CD4-positive, alpha-beta T cell (primary cell): ENCODE results near the gene LGI2. TPM values are rescaled to one million over a fixed set of nuclear protein-coding genes. Genes with fewer than 3 reads are reported as not detected.

Source experiments
- ATAC-seq: fragments of 200-7000 bp; cut with Tn5 transposase; one replicate; pipeline ENCODE4 v1.10.0; 2022; ENCODE audit warnings: mild to moderate bottlenecking; ENCODE audit not compliant: poor library complexity
- CTCF ChIA-PET: fragments of 350-600 bp; sonication (Branson Sonifier 250); formaldehyde crosslinking; loops from one replicate; lab custom pipeline; 2021; ENCODE audit warnings: antibody characterized with exemption, inconsistent platforms; lab: Charles Lee
- POLR2A ChIA-PET: fragments of 350-600 bp; sonication (Branson Sonifier 250); formaldehyde crosslinking; loops from one replicate; lab custom pipeline; 2021; ENCODE audit warnings: antibody characterized with exemption, inconsistent platforms; lab: Charles Lee
- DNase-seq, 14 experiments: peaks; one replicate each; pipeline ENCODE4 v3.0.0-alpha.2; 2013 to 2020; ENCODE audit warnings: mixed read lengths in 2 of 14
- H3K27ac ChIP-seq, 2 donors: one replicate each; pipeline versions ENCODE4 v1.5.1 to v1.7.0; 2013; ENCODE audit warnings: low read length in 2 of 2, low read depth in 1 of 2, mild to moderate bottlenecking in 1 of 2
- H3K27me3 ChIP-seq, 2 experiments: 1 replicate in 1 of 2; 2 replicates in 1 of 2; pipeline versions ENCODE4 v1.6.1 to v1.7.0; 2013; ENCODE audit warnings: low read length in 2 of 2, control low read depth in 1 of 2, mild to moderate bottlenecking in 1 of 2, moderate library complexity in 1 of 2; ENCODE audit not compliant: insufficient read depth in 2 of 2, control insufficient read depth in 1 of 2
- H3K36me3 ChIP-seq: one replicate; pipeline ENCODE4 v1.6.1; 2013; ENCODE audit warnings: low read length, control low read depth; ENCODE audit not compliant: insufficient read depth
- H3K4me1 ChIP-seq: one replicate; pipeline ENCODE4 v1.6.1; 2013; ENCODE audit warnings: low read length, control low read depth; ENCODE audit not compliant: insufficient read depth
- H3K4me3 ChIP-seq: one replicate; pipeline ENCODE4 v1.5.1; 2013; ENCODE audit warnings: mild to moderate bottlenecking, low read length, moderate library complexity
- H3K9me3 ChIP-seq, 2 experiments: 1 replicate in 1 of 2; 2 replicates in 1 of 2; pipeline versions ENCODE4 v1.6.1 to v1.7.0; 2013; ENCODE audit warnings: low read length in 2 of 2, mild to moderate bottlenecking in 2 of 2, control low read depth in 1 of 2, moderate library complexity in 1 of 2; ENCODE audit not compliant: control insufficient read depth in 1 of 2, insufficient read depth in 1 of 2
- H3K27ac Mint-ChIP-seq: one replicate; pipeline ENCODE4 v1.8.0; 2020; ENCODE audit warnings: mixed read lengths
- H3K27me3 Mint-ChIP-seq: one replicate; pipeline ENCODE4 v1.8.0; 2021; ENCODE audit warnings: mixed read lengths
- H3K36me3 Mint-ChIP-seq: one replicate; pipeline ENCODE4 v1.8.0; 2021; ENCODE audit warnings: low read depth, mixed read lengths
- H3K4me1 Mint-ChIP-seq: one replicate; pipeline ENCODE4 v1.8.0; 2021; ENCODE audit warnings: low read depth, mixed read lengths
- H3K4me3 Mint-ChIP-seq: one replicate; pipeline ENCODE4 v1.8.0; 2020; ENCODE audit warnings: mild to moderate bottlenecking, mixed read lengths
- H3K9me3 Mint-ChIP-seq: one replicate; pipeline ENCODE4 v1.8.0; 2020; ENCODE audit warnings: mixed read lengths
- CTCF ChIP-seq: fragments of 200-600 bp; IDR thresholded peaks from one replicate; pipeline ENCODE4 v1.8.0; 2022; ENCODE audit warnings: antibody characterized with exemption, mild to moderate bottlenecking
- intact Hi-C, 2 experiments: fragments of 100-400 bp; cut with DNase I in 1 of 2; cut with micrococcal nuclease in 1 of 2; formaldehyde crosslinking; loops; one replicate each; pipeline versions ENCODE4 v1.15.1 to v1.9.0; 2023 to 2025; cut with DNase I, micrococcal nuclease
- total RNA-seq, 174 experiments: library from RNA in 2 of 174; stranded (reverse) in 2 of 174; gene quantifications; one replicate each; pipeline ENCODE4 v1.2.3 and lab custom pipeline; 2021 to 2026

LGI2 gene
- total RNA-seq, 2 experiments from 2014 or later, result not detected

DNA sequence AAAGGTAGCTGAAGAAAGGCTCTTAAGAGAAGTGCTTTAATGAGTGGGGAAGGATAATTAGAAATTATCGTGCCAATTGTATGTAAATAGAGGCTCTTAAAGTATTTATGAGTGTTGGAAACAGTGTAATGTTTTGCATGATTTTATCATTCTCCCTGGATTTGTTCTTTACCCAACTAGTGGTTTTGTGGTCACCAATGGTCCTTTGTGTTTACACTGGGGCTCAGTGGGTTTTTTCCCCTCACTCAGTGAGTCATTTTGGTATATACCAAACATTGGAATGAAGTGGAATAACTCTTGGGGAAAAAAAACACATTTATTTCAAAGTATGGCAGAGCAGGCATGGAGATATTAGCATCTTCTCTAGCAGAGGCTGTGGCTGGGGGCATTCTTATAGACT lies 20.8 kb upstream of the LGI2 start:
- no peak for DNase-seq
- ATAC-seq, result no peak
- no peak for TF ChIP-seq CTCF
- Histone ChIP-seq H3K9me3 (no peaks in the 10 kb centered on the region), H3K4me1 (no peaks in the 10 kb centered on the region), H3K36me3 (no peaks in the 10 kb centered on the region), H3K4me3 (no peak overlapping the region), H3K27me3 (no peaks in the 10 kb centered on the region), H3K27ac (no peak overlapping the region)
- intact Hi-C loops, result no loop called here
- H3K27ac Mint-ChIP-seq, result no peak overlapping the region
- no peak overlapping the region for H3K4me3 Mint-ChIP-seq
- POLR2A ChIA-PET, result no interaction called here
- H3K9me3 Mint-ChIP-seq, result no peaks in the 10 kb centered on the region
- H3K4me1 Mint-ChIP-seq, result no peaks in the 10 kb centered on the region
- H3K27me3 Mint-ChIP-seq, result peaks cover 23% of the 10 kb centered on the region
- H3K36me3 Mint-ChIP-seq, result no peaks in the 10 kb centered on the region
- CTCF ChIA-PET, result no interaction called here

GRCh38 chr4:25050370-25051078 lies 19.8 kb upstream of the LGI2 start:
- Mint-ChIP-seq H3K36me3 (no peaks in the 10 kb centered on the region), H3K27me3 (peaks cover 20% of the 10 kb centered on the region), H3K4me3 (no peak overlapping the region), H3K4me1 (no peaks in the 10 kb centered on the region), H3K9me3 (no peaks in the 10 kb centered on the region), H3K27ac (no peak overlapping the region)
- Histone ChIP-seq H3K36me3 (no peaks in the 10 kb centered on the region), H3K27ac (no peak overlapping the region), H3K9me3 (no peaks in the 10 kb centered on the region), H3K4me3 (no peak overlapping the region), H3K27me3 (no peaks in the 10 kb centered on the region), H3K4me1 (no peaks in the 10 kb centered on the region)
- ATAC-seq, result no peak
- CTCF ChIA-PET, result no interaction called here
- POLR2A ChIA-PET, result no interaction called here
- TF ChIP-seq CTCF, result no peak
- intact Hi-C loops, result no loop called here
- no peak for DNase-seq

DNA sequence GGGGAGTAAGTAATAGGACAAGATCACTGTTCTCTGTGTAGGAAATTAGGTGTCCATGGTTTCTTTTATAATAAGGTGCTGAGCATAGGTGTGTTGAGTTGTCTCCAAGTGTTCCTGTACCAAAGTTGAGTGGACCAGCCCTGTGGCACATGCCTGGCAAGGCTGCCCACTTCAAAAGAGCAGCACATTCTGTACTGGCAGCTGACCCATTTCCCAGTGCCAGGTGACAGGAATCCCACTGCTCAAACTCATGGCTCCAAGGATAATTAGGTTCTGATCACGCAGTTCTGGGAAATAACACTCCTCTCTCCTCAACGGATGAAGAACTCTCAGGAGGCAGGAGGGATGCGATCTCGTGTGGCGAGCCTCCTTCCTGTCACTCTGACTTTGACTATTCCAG lies 12.8 kb upstream of the LGI2 start:
- Histone ChIP-seq H3K27ac (no peak overlapping the region), H3K27me3 (peaks cover 5 to 8% of the 10 kb centered on the region in 2 experiments), H3K36me3 (no peaks in the 10 kb centered on the region), H3K4me1 (no peaks in the 10 kb centered on the region), H3K9me3 (no peaks in the 10 kb centered on the region), H3K4me3 (no peak overlapping the region)
- no peak overlapping the region for H3K4me3 Mint-ChIP-seq
- H3K27ac Mint-ChIP-seq, result no peak overlapping the region
- ChIA-PET POLR2A (no interaction called here), CTCF (no interaction called here)
- no peaks in the 10 kb centered on the region for H3K36me3 Mint-ChIP-seq
- peaks cover 35% of the 10 kb centered on the region for H3K27me3 Mint-ChIP-seq
- DNase-seq (no peak), ATAC-seq (no peak)
- intact Hi-C loops, result no loop called here
- no peak for TF ChIP-seq CTCF
- no peaks in the 10 kb centered on the region for H3K4me1 Mint-ChIP-seq
- H3K9me3 Mint-ChIP-seq, result no peaks in the 10 kb centered on the region
